Esophagus (tissue), 2 donors: ENCODE results near the gene GDF9. TPM values are rescaled to one million over a fixed set of nuclear protein-coding genes. Genes with fewer than 3 reads are reported as not detected.
A peak's percentile ranks its signal among the peaks of the same experiment; 100 is the strongest.

ENCODE experiments used
- H3K27ac ChIP-seq, 2 donors: one replicate each; pipeline ENCODE4 v1.5.1; 2013; ENCODE audit warnings: low read depth in 2 of 2, mild to moderate bottlenecking in 2 of 2, inconsistent platforms in 1 of 2, low read length in 1 of 2, moderate library complexity in 1 of 2
- H3K27me3 ChIP-seq, 2 donors: one replicate each; pipeline ENCODE4 v1.6.1; 2013; ENCODE audit warnings: low read length in 2 of 2, control low read depth in 1 of 2, mild to moderate bottlenecking in 1 of 2; ENCODE audit not compliant: insufficient read depth in 2 of 2, control insufficient read depth in 1 of 2
- H3K36me3 ChIP-seq, 2 donors: one replicate each; pipeline ENCODE4 v1.6.1; 2013; ENCODE audit warnings: low read length in 1 of 2; ENCODE audit not compliant: control insufficient read depth in 2 of 2, insufficient read depth in 2 of 2
- H3K4me1 ChIP-seq, 2 donors: one replicate each; pipeline ENCODE4 v1.6.1; 2013; ENCODE audit warnings: low read length in 1 of 2; ENCODE audit not compliant: control insufficient read depth in 2 of 2, insufficient read depth in 2 of 2
- H3K4me3 ChIP-seq, 2 donors: one replicate each; pipeline ENCODE4 v1.5.1; 2013; ENCODE audit warnings: low read length in 2 of 2, mild to moderate bottlenecking in 2 of 2, low read depth in 1 of 2, moderate library complexity in 1 of 2
- H3K9me3 ChIP-seq, 2 donors: one replicate each; pipeline ENCODE4 v1.6.1; 2013; ENCODE audit warnings: mild to moderate bottlenecking in 2 of 2, low read depth in 1 of 2, low read length in 1 of 2, moderate library complexity in 1 of 2; ENCODE audit not compliant: control insufficient read depth in 2 of 2, insufficient read depth in 1 of 2
- WGBS, 2 donors: extraction: QIAGEN DNeasy Blood & Tissue Kit; methylation state at CpG; one replicate each; pipeline ENCODE4 v1.1.7; 2013; 5-methylcytosine and 5-hydroxymethylcytosine counted together
- polyA plus RNA-seq, 2 donors: library from polyadenylated mRNA; stranded (reverse); fragments of 200-250 nt; gene quantifications; one replicate each; pipeline ENCODE4 v1.2.3, GENCODE V29; 2013
- donor health status: healthy with polysubstance abuse.
- donor health status: Bipolar disorder and iron deficiency.

GDF9 gene
- polyA plus RNA-seq, result under 1 TPM; 0.16 to 0.55 TPM

DNA sequence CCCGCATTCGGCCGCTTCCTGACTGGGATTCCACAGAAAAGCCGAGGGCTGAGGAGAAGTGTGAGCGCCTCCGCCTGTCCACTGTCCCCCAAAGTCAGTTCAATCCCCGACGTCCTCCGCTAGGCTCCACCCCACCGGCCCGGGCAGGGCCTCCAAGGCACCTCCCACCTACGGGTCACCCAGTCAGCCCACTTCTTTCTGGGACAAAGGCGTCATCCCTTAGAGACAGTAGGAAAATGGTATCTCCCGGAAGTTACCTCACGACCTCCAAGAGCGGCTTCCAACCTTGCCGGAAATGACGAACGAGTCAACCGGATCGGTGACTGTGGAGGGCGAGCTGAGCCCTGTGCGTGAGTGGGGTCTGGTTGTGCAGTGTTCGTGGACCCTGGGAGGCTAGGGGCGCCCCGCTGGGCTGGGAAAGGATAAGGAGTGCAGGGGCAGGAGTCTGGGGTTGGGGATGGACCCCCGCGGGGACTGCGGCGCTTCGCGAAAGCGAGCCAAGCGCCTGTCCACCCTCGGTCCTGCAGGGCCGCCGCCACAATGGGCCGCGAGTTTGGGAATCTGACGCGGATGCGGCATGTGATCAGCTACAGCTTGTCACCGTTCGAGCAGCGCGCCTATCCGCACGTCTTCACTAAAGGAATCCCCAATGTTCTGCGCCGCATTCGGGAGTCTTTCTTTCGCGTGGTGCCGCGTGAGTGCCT lies at the start of gene GDF9, which contains the start of gene UQCRQ:
Gene GDF9 (minus strand): TSS at position 128 of the 704 bp plus-strand sequence. CDS start 1,936 bp downstream, outside the sequence.
Gene UQCRQ (plus strand): TSS at position 301 of the 704 bp plus-strand sequence. CDS start 240 bp downstream, at position 541.
- H3K4me1 ChIP-seq, result peaks cover 0 to 2% of the 10 kb centered on the region in 2 donors
- peaks cover 6% of the 10 kb centered on the region in 2 donors for H3K36me3 ChIP-seq
- H3K27me3 ChIP-seq, result no peaks in the 10 kb centered on the region
- H3K4me3 ChIP-seq, result peak within 1 kb of the TSS; percentile 86 to 95
- WGBS, 2 donors, result 0 to 1% methylated on average over 53 to 55 of the region's 55 CpGs
- H3K27ac ChIP-seq, result peak within 1 kb of the TSS; percentile 92 to 94
- H3K9me3 ChIP-seq, result no peaks in the 10 kb centered on the region

- H3K27ac ChIP-seq, result peak overlapping the region in 1 of 2 donors; percentile 3
- H3K36me3 ChIP-seq, result peaks cover 0 to 9% of the 10 kb centered on the region in 2 donors
Measured at GRCh38 chr5:132915681-132916080, 49.4 kb upstream of the GDF9 start.

DNA sequence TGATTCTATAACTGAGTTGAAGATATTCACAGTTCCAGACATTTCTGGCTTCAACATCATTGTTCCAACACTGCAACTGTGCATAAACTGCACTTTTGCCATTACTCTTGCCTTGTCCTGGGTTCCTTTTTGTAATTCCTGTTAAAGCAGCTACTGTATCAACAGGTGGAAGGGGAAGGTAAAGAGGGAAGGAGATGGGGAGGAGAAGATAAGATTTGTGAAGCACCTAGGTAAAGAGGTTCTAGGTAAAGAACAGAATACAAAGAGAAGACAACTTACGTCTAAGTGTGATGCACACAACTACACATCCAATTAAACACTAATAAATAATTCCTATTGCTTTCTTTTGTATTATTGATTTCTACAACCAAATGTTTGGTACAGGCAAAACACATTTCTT lies 43.4 kb upstream of the GDF9 start:
- Histone ChIP-seq H3K4me3 (no peak overlapping the region), H3K27me3 (no peaks in the 10 kb centered on the region), H3K4me1 (no peaks in the 10 kb centered on the region), H3K27ac (no peak overlapping the region), H3K36me3 (peaks cover 3 to 5% of the 10 kb centered on the region in 2 donors), H3K9me3 (no peaks in the 10 kb centered on the region)
- WGBS, 2 donors, result 86 to 90% methylated on average over 1 of the region's 1 CpG

More at GRCh38 chr5:132915681-132916080, 49.4 kb upstream of the GDF9 start:
- Histone ChIP-seq H3K4me1 (no peaks in the 10 kb centered on the region), H3K9me3 (no peaks in the 10 kb centered on the region), H3K4me3 (no peak overlapping the region), H3K27me3 (no peaks in the 10 kb centered on the region)
- 84 to 90% methylated on average over 5 of the region's 5 CpGs for WGBS, 2 donors

GRCh38 chr5:132907161-132907560 lies 40.9 kb upstream of the GDF9 start:
- no peaks in the 10 kb centered on the region for H3K4me1 ChIP-seq
- H3K27me3 ChIP-seq, result no peaks in the 10 kb centered on the region
- H3K36me3 ChIP-seq, result peaks cover 0 to 3% of the 10 kb centered on the region in 2 donors
- no peak overlapping the region for H3K4me3 ChIP-seq
- H3K9me3 ChIP-seq, result no peaks in the 10 kb centered on the region
- no peak overlapping the region for H3K27ac ChIP-seq
- 94% methylated on average over 2 of the region's 2 CpGs for WGBS, 2 donors

- Histone ChIP-seq H3K36me3 (peaks cover 0 to 3% of the 10 kb centered on the region in 2 donors), H3K9me3 (no peaks in the 10 kb centered on the region), H3K4me3 (no peak overlapping the region), H3K27me3 (no peaks in the 10 kb centered on the region), H3K4me1 (no peaks in the 10 kb centered on the region), H3K27ac (no peak overlapping the region)
- 51 to 59% methylated on average over 2 of the region's 2 CpGs for WGBS, 2 donors
Measured at GRCh38 chr5:132905938-132906337, 39.7 kb upstream of the GDF9 start.

DNA sequence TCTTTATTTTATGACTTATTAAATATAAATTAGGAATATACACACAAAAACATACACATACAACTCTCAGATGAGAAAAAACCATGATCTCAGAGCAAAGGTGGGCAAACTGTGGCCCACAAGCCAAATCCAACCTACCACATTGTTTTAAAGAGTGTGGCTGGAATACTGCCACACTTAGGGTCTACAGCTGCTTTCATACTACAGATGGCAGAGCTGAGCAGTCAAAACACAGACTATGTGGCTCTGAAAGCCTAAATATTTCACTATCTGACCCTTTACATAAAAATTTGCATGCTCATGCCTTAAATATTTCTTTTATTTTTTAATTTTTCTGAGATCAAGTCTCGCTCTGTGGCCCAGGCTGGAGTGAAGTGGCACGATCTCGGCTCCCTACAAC lies 35.5 kb upstream of the GDF9 start:
- no peak overlapping the region for H3K27ac ChIP-seq
- H3K4me3 ChIP-seq, result no peak overlapping the region
- no peaks in the 10 kb centered on the region for H3K9me3 ChIP-seq
- H3K36me3 ChIP-seq, result peaks cover 5 to 6% of the 10 kb centered on the region in 2 donors
- WGBS, 2 donors, result 95 to 99% methylated on average over 3 of the region's 3 CpGs
- no peaks in the 10 kb centered on the region for H3K4me1 ChIP-seq
- H3K27me3 ChIP-seq, result no peaks in the 10 kb centered on the region

DNA sequence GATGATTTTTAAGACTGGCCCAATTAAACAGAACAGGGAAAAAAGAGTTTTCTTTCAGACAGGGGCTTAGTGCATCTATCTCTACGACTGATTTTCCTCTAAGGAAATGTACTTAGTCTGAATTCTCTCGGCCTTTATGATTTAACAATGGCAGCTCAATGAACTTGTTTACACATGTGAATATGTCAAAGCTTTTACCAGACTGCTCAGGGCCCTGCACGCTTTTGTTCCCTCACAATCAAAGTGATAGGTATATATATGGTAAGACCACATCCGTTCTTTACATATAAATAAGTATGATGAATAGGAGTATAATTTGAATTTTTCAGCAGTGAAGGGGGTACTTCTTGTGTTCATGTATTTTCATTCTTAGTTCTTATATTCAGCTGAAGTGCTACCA lies 34.8 kb upstream of the GDF9 start:
- Histone ChIP-seq H3K9me3 (no peaks in the 10 kb centered on the region), H3K4me1 (no peaks in the 10 kb centered on the region), H3K27me3 (no peaks in the 10 kb centered on the region), H3K4me3 (no peak overlapping the region), H3K36me3 (peaks cover 8 to 9% of the 10 kb centered on the region in 2 donors), H3K27ac (no peak overlapping the region)
- 71 to 73% methylated on average over 4 of the region's 4 CpGs for WGBS, 2 donors

- no peak overlapping the region for H3K27ac ChIP-seq
- no peaks in the 10 kb centered on the region for H3K27me3 ChIP-seq
- H3K36me3 ChIP-seq, result peaks cover 8 to 12% of the 10 kb centered on the region in 2 donors
- no peaks in the 10 kb centered on the region for H3K4me1 ChIP-seq
- no peak overlapping the region for H3K4me3 ChIP-seq
- no peaks in the 10 kb centered on the region for H3K9me3 ChIP-seq
- WGBS, 2 donors, result 71 to 73% methylated on average over 3 of the region's 3 CpGs
Measured at GRCh38 chr5:132898094-132898493, 31.8 kb upstream of the GDF9 start.

- H3K36me3 ChIP-seq, result peaks cover 13 to 19% of the 10 kb centered on the region in 2 donors
- no peaks in the 10 kb centered on the region for H3K4me1 ChIP-seq
- H3K9me3 ChIP-seq, result no peaks in the 10 kb centered on the region
- H3K4me3 ChIP-seq, result no peak overlapping the region
- H3K27me3 ChIP-seq, result no peaks in the 10 kb centered on the region
- H3K27ac ChIP-seq, result no peak overlapping the region
- WGBS, 2 donors, result 83 to 84% methylated on average over 7 of the region's 7 CpGs
Measured at GRCh38 chr5:132896685-132897084, 30.4 kb upstream of the GDF9 start.
